ENCODE measurements around the gene RAMP3.

- TF ChIP-seq CTCF (conservative IDR thresholded peaks at IDR 0.05; ENCODE audit: low read length) (no peak), EZH2phosphoT487 (IDR thresholded peaks at IDR 0.05; ENCODE audit: borderline replicate concordance) (no peak)
These were observed 9.5 kb upstream of the RAMP3 start for GRCh38 chr7:45147858-45148652.

Data from Loucy (cell line).